HG03439 (cell line): Measurements from ENCODE around the gene NRGN.
"Not testable (repeated sequence)": the region's sequence is repeated elsewhere in the genome, so short reads cannot be mapped to it uniquely, and the experiment has no call there.

Experiments
- ATAC-seq: cut with Tn5 transposase; IDR thresholded peaks from one replicate; pipeline ENCODE4 v1.9.1; 2021; ENCODE audit warnings: mild to moderate bottlenecking, moderate library complexity; ENCODE audit not compliant: unreplicated experiment

Gene NRGN

DNA sequence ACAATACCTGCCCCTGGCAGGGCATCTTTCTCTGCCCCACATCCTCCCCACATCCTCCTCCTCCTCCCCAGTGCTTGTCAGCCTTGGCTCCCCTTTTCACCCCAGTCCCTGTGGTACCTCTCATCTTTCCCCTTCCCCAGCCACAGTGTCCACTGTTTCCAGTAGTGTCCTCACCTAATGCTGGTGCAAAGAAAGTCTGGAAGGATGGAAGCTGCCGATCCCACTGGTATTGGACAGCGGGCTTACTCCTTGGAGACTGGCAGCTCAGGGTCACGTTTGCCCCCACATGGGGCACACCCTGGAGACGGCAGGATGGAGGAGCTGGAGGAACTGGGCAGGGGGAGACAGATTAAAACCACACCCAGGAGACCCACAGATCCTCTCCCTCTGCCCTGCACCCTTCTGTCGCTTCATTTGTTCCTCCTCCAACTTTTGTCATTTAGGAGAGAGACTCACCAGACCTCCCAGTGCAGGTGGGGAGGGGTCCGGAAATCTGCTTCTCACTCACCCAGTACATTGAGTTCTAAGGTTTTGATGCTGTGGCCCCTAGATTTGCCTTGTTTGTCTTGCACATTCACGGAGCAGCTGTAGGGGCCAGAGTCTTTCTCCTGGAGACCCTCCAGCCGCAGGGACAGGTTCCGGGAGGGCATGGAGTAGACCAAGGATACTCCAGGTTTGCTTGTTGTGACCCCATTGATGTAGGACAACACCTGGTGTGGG, 16.5 kb downstream of the NRGN start:
- no peak for ATAC-seq

DNA sequence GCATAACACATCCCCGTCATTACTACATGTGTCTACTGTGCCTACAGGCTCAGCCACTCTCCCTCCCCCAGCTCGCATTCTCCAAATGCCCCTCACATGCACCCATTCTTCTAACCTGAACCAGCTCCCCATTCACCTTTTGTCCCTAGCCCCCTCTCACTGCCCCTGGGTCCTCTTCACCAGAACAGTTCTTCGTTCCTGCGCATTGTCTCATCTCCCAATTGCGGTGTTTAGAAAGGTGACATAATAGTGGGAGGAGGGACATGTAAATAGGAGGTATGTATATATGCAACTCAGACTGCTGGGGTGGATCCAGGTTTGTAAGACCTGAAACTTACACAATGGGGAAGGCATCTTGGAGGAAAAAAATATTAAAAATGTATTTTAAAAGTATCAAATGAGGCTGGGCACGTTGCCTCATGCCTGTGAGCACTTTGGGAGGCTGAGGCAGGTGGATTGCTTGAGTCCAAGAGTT, 17.0 kb downstream of the NRGN start:
- ATAC-seq, result no peak

DNA sequence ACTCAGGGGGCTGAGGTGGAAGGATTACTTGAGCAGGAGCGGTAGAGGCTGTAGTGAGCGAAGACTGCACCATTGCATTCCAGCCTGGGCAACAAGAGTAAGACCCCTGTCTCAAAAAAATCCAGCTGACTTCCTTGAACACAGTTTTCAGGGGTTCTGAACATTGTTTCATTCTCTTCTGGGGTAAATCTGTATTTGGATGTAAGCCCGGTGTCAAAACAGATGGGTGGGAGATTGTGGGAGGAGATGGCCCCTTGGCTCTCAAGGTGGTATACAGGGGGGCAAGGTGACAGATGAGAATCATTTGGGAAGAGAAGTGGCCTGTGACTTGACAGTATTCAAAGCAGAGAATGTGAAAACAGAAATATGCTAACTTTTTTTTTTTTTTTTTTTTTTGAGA, 17.6 kb downstream of the NRGN start:
- ATAC-seq, result no peak

DNA sequence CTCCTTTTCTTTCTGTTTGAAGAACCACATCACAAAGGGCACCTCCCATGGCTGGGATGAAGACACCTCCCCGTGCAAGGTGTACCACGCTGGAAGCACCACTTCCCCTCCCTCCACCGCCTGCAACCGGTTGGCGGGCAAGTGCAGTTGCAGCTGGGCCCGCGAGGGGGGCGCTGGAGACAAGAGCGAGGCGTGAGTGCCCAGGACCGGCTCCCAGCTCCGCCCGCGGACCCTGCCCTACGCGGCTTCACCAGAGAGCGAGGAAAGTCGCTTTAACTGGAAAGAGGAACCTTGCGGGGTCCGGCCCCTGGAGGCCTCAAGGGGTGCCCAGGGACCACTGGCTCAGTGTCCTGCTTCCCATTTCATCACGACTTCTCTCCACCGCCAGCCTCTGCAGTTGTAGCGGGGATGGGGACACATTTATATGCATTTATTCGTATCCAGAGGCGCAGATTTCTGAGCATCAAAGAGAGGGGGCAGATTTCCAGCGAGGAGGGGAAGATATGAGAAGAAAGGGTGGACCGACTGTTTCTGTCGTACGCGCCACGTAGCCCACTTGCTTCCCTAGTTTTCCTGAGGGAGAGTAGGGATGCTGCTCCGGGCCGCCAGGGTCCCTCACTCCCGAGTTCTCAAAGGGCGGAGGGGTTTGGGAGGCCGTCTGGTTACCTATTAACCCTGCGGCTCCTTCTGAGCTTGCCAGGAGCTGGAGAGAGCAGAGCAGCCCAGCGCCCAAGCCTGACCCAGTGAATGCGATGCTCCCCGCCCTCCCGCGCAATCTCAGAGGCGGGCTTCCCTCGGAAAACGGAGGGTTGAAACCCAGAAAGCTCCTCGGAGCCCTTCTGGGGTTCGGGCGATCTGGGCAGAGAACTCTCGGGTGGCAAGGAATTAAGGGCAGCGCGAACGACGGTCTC, 18.9 kb downstream of the NRGN start:
- ATAC-seq, result peak; percentile 39

DNA sequence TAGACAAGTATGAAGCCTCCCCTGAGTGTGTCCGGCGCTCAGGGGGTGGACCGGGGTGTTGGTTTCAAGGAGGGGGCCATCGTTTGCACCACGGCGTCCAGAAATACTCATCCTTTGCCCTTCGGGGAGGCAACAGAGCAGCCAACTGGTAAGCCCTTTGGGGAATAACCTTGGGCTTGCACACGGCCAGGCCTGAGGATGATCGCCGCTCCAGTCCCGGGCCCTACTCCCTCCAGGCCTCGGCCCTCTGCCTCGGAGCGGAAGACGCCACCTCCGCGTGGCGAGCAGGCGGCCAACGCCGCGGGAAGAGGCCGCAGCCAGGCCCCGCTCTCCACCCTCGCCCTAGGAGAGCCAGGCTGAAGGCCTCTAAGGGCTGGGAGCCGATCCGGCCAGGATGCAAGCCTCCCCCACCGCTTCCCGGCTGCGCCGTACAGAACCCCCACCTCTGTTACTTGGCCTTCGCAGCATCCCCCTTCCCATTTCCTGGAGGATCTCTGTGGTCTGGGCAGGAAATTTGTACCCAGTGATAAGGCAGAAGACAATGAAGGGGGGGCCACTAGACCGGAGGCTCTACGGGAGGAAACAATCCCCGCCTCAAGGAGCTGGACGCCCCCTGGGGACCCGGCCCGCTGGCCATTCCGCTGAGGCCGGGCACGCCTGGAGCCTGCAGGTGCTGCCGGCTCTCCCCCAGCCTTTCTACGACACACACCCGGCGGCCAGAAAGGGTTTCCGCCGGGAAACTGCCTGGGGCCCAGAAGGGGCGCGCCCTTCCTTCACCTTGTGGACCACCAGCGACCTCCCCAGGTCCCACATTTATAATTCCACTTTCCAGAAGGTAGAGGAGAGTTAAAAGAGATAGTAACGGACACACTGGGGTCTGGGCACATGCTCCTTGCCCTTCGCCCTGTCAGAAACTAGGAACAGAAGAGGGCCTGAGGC, 19.8 kb downstream of the NRGN start:
- ATAC-seq, result no peak

DNA sequence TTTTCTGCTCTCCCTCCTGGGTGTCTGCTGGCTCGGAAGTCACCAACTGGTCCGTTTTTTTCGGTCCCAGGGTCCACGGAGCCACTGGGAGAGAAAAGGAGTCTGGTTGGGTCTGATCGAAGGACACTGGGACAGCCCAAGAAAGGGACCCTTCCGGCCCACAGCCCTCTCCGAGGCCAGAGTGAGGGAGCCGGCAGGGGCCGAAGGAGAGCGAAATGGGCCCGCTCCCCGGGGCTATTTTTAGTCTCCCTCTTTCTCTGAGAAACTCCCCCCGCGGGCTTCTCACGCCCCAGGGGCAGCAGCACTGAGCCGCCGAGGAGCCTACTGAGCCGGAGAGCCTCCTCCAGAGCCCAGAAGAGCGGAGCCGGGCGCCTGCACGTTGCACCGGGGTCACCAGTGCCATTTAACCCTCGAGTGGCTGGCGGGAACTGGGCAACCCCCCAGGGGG, 20.5 kb downstream of the NRGN start:
- no peak for ATAC-seq

DNA sequence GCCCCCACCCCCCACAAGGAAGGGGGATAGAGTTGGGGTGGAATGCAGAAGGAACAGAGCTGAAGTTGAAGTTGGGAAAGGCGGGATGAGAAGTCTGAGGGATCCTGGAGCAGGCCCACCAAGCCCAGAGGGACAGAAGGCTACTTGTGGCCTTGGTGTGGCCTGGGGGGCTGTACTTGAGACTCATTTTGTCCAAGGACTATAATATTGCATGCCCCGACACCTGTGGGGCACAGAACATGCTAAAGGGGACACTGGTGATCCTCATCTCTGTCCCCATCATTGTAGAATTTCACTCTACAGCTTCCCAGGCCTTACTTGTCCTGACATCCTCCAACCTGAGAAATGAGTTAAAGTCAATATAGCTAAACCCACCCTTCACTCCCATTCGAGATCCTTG, 21.1 kb downstream of the NRGN start:
- ATAC-seq, result no peak

DNA sequence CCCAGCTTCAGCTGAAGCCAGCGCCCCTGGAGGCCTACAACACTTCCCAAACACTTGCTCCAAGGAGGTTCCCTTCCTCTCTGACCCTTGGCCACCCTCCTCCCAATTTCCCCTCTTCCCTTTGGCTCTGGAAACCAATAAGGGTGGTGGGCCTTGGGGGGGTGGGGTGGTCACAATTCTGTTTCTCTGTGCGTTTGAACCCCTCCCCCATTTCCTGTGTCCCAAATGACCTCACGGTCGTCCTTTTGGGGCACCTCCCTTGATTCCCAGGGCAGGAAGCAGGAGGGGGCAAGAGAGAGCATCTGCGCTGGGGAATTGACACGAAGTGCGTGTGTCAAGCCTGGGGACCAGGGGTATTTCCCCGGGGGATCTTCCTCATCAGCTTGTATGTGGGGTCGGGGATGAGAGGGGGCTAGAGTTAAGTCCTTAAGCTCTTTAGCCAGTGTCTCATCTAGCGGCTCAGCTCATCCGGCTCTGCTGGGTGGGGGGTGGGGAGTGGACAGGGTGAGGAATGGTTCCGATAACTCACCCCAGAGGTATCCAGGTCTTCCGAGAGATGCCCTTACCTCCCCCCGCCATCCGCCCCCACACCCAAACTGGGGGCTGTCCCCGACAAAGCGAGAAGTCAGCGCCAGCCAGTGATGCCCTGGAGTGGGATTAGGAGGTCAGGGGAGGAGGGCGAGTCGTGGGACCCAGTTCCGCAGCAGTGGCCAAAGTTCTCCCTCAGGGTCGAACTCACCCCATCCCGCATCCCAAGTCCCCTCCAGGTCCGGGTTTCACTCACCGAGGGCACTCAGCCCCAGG, 21.8 kb downstream of the NRGN start:
- ATAC-seq, result no peak

DNA sequence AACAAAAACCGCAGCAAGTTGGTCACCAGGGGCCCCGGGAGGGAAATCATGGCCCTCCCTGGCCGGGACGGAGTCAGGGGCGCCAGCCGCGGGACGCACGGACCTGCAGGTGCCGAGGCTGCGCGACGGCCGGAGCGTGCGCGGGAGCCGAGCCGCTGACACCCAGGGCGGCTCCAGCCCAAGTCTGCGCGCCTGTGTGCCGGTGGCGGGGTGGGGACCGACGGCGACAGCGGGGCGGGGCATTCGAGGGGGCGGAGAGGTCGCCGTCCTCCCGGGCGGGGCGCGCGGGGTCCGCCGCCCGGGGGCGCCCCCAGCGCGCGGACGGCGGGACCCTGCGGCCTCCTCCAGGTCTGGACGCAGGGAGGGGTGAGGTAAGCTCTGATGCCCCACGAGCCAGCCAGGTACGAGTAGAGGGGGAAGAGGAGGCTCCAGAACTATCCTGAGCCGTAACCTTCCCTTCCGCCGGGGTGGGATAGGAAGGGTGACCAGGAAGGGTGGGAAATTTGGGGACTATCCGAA, 22.4 kb downstream of the NRGN start, which contains the start of gene ESAM:
Gene ESAM, minus strand, starts transcription at position 186 of the 519 bp plus-strand sequence. Its CDS starts 136 bp downstream, at position 50.
- peak; percentile 62 for ATAC-seq

DNA sequence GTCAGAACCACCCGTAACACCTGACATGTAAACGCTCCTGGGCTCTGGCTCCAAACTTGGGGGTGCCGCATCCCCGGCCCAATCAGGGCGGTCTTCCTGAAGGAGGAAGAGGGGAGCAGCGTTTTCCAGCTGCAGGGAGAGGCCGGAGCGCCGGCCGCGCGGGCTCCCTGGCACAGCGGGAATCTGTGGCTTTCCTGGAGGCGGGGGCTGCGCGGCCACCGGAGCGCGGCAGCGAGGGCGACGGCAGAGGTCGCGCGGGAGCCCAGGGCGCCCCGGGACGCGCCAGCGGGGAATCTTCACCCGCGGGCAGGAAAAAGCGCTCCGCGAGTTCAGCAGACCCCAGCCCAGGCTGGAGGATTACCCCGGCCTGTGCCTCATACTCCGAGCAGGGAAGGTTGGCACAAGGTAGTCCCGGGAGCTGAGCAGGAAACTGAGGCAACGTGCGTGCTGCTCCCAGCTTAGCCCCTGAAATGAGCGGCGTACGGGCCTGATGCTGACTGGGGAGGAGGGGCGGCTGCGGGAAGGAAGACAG, 22.9 kb downstream of the NRGN start:
- peak; percentile 20 for ATAC-seq

DNA sequence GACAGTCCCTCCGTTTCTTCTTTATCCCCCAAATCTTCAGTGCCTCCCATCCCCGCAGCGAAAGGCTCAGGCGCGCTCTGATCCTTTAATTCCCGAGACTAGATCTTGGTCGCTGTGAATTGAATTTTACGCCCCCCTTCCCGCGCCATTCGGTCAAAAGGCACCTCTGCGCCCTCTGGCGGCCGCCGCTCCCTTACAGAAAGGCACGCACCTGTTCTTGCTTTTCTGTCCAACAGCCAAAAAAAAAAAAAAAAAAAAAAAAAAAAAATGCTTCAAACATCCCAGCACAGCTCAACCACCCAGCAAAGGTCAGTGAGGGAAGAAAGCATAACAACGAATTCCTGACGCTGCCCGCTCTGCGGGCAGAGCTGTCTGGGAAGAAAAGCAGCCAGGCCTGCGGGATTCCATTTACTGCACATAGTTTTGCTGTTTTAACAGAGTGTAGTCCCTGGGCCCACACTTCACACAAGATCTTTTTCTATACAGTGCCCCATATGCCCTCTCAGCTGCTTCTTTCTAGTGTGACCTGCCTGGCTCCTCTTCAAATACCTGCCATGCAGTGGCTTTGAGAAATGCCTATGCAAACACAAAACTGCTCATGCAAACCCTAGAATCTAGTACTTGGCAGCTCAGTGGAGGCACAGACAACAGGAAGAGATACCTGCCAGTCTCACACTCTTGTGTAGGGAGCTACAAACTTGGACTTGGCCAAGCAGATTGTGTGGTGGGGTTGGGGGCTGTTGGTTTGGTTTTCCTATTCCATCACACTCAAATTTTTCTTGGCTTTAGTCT, 23.6 kb downstream of the NRGN start:
- ATAC-seq, result peak; percentile 25

DNA sequence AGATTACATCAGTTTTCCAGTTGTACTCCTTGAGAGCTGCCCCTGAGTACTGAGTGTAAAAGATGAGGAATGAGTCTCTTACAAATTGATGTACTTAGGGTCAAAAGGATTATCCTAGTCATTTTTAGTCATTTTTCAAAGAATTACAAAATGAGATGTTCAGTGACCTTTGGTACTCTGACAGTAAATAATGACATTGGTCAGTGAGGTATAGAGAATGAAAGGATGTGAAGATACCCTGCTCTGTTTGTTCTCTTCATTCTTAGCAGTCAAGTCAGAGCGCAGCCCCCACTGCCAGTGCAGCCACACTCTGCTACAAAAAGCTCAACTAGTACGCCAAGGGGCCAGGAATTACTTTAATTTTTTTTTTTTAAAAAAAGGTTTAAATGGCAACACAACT, 26.4 kb downstream of the NRGN start:
- ATAC-seq, result no peak

DNA sequence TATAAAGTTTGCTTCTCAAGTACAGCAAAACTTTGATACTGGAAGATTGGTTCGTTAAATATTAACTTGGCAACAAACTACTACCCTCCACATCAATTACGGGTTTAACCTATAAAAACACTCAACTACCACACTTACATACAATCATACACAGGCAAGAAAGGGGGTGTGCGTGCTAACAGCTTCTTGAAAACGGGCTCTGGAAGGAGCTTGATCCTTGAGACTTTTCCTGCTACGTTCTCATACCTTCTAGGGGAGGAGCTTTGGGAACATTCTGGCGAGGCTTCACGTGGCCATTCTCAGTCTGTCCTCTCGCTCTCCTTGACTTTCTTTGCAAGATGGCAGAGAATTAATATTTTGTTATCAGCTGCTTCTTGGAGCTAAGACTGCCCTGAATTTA, 29.2 kb downstream of the NRGN start:
- no peak for ATAC-seq

DNA sequence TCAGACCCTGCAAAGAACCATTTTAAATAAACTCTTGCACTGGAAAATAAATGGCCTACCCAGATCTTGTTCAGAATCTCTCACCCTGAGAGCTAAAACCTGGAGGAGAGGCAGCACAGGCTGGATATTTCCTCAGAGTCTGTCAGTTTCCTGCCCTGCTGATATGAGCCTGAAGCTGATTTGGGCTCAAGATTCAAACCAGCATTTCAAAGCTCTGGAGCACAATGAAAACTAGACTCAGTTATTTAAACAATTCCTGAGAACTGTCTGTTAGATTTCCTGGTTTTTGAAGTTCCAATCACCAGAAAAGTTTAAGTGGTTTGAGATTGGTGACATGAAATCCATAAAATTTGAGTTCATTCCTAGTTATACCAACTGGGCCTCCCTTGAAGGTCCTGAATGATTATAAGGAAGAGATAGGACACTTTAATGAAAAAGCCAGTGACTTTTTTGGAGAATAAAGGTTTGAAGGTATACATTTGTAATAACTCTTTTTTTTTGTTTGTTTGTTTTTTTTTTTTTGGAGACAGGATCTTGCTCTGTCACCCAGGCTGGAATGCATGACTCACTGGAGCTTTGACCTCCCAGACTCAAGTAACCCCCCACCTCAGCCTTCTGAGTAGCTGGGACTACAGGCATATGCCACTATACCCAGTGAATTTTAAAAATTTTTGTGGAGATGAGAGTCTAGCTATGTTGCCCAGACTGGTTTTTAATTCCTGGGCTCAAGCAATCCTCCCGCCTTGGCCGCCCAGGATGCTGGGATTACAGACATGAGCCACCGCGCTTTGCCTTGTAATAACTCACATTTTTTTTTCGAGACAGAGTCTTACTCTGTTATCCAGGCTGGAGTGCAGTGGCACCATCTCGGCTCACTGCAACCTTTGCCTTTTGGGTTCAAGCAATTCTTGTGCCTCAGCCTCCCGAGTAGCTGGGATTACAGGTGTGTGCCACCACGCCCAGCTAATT, 30.3 kb downstream of the NRGN start:
- ATAC-seq, result no peak

DNA sequence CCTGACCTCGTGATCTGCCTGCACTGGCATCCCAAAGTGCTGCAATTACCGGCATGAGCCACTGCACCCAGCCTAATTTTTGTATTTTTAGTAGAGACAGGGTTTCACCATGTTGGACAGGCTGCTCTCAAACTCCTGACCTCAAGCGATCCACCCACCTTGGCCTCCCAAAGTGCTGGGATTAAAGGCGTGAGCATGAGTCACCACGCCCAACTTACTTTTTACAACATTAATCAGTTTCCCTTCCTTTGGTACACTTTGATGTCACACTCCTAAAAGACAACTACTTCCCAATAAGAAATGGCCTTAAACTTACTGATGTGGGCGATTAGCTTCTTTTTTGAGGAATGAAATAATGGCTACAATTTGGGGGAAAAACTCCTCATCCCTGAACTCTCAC, 31.2 kb downstream of the NRGN start:
- not testable (repeated sequence) for ATAC-seq

DNA sequence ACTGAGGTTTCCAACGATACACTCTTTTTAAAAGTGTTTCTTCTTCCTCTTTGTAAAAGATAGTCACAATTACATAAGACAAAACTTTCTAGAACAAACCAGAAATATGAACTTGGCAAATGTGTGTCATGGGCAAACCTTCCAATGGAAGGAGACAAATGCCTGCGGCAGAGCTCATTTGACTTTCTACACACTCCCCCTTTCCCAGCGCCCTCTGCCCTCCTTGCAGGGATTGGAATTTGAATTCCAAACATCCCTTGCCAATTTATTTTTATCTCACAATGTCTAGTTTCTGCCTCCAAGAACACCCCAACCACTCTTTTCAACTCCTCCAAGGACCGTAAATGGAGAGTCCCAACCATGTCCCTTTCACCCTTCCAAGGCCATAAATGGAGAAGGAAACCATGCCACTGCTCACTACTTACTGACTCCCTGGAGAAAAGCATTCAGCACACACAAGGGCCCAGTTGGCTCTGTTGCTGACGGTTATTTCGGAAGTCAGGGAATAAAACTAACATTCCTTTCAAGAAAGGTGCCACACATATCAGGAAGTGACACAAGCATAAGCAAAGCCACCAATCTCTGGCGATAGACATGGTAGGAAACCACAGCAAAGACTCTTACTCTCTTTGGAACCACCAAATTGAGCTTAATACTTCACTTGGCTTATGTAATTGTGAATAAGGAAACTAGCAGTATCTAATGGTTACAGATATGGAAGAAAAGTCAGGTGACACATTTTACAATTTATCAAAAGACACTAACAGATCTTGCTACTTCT, 37.3 kb downstream of the NRGN start:
- ATAC-seq, result no peak

DNA sequence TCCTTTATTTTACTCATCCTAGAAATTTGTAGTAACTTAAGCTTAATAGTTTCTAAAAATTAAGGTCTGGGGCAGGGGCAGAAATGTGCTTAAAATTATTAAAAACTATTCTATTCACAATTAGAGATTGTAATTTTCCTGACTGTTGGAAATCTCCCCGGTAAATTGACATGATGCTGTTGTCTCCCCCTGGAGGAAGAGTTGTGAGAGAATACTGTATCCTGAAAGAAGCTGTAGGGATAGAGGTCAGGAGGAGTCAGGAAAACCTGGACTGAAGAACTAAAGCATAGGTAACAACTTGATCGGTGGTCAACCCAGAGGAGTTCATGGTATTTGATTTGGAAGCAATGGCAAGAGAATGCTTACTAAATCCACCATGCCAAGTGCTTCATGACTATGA, 38.5 kb downstream of the NRGN start:
- ATAC-seq, result no peak
